Measurements from ENCODE around the gene SMAD6.

DNA sequence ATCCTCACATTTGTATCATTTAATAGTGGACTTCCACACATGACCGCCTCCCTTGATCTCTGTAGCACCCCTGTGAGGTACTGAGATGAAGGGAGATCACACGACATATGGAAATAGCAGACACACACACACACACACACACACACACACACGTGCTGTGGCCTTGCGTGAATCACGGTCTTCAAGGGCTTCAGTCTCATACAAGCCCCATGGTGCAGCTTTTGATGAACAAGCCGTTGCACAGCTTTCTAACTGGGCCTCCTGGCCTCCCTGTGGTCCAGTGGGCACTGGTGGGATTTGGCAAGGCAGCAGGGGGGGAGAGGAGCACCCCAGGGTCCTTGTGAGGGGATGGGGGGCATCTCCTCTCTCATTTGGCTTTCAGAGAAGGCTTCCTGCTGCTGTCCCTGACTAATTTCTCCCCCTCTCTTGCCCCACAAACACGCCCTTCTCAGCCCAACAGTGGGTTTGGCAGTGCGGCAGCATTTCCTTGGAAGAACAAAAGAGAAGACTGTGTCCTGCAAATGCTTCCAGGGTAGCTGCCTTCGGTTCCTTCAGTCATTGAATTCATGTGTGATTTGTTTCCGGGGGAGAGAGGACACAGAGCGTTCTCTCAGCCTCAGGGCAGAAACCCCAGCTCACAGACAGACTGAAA lies 98.7 kb downstream of the SMAD6 start:
- TF ChIP-seq CTCF (IDR thresholded peaks at IDR 0.05; ENCODE audit: low read depth, low read length) = no peak
- no peak for TF ChIP-seq POLR2A (IDR thresholded peaks at IDR 0.05; ENCODE audit: extremely low read depth, insufficient read length)
- TF ChIP-seq, protein P1, sequence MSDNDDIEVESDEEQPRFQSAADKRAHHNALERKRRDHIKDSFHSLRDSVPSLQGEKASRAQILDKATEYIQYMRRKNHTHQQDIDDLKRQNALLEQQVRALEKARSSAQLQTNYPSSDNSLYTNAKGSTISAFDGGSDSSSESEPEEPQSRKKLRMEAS (IDR thresholded peaks at IDR 0.05; ENCODE audit: low read depth, low read length) = no peak
- TF ChIP-seq MYC (IDR thresholded peaks at IDR 0.05; ENCODE audit: low read depth, low read length) = no peak
